Measurements from ENCODE around the gene KIF22. TPM values are rescaled to one million over a fixed set of nuclear protein-coding genes. Genes with fewer than 3 reads are reported as not detected.
A peak's percentile ranks its signal among the peaks of the same experiment; 100 is the strongest.

KIF22 gene
- polyA plus RNA-seq, 2 of the 4 experiments (the other 2 are of a cell fraction): 64.3 to 73.7 TPM

DNA sequence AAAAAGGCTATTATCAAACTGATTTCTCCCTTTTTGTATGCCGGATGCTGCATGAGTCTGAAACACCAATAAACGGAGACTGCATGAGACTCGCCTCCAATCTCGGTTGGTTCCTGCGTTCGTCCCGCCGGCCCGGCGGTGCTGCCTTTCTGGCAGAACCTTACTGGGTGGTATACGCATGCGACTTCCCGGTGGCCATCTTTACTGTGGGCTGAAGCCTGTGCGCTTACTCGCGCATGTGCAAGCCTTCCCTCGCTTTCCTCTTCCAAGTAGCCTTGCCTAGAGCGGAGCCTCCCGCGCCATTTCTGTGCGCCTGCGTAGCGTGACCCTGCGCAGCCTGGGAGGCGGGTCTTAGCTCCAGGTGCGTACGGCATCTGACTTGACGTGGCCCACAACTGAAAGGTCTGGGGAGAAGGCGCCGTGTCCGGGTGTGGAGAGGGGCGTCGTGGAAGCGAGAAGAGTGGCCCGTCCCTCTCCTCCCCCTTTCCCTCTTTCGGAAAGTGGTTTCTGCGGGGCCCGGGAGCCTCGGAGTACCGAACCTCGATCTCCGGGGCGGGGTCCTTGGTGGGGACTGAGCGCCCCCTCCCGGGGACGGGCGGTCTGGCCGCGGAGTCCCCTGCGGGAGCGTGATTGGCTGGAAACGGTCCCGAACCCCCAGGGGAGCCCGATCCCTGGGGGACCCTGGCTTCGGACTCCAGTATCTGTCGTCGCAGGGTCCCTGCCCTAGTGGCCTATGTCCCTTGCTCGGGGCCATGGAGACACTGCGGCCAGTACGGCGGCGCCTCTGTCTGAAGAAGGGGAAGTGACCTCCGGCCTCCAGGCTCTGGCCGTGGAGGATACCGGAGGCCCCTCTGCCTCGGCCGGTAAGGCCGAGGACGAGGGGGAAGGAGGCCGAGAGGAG is 25.5 kb downstream of the KIF22 start, which contains the start of gene PAGR1 (continued):
- peak; percentile 52; the same call in 1 of the 2 replicates for TF ChIP-seq HOXB5 (CRISPR knock-in tag; IDR thresholded peaks at IDR 0.05)
- TF ChIP-seq EHF (CRISPR knock-in tag; IDR thresholded peaks at IDR 0.05): no peak
- TF ChIP-seq, protein P1, sequence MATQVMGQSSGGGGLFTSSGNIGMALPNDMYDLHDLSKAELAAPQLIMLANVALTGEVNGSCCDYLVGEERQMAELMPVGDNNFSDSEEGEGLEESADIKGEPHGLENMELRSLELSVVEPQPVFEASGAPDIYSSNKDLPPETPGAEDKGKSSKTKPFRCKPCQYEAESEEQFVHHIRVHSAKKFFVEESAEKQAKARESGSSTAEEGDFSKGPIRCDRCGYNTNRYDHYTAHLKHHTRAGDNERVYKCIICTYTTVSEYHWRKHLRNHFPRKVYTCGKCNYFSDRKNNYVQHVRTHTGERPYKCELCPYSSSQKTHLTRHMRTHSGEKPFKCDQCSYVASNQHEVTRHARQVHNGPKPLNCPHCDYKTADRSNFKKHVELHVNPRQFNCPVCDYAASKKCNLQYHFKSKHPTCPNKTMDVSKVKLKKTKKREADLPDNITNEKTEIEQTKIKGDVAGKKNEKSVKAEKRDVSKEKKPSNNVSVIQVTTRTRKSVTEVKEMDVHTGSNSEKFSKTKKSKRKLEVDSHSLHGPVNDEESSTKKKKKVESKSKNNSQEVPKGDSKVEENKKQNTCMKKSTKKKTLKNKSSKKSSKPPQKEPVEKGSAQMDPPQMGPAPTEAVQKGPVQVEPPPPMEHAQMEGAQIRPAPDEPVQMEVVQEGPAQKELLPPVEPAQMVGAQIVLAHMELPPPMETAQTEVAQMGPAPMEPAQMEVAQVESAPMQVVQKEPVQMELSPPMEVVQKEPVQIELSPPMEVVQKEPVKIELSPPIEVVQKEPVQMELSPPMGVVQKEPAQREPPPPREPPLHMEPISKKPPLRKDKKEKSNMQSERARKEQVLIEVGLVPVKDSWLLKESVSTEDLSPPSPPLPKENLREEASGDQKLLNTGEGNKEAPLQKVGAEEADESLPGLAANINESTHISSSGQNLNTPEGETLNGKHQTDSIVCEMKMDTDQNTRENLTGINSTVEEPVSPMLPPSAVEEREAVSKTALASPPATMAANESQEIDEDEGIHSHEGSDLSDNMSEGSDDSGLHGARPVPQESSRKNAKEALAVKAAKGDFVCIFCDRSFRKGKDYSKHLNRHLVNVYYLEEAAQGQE (IDR thresholded peaks at IDR 0.05): no peak
- TF ChIP-seq TP53 (CRISPR knock-in tag; IDR thresholded peaks at IDR 0.05): no peak
- no peak for TF ChIP-seq SREBF2 (IDR thresholded peaks at IDR 0.05)
- TF ChIP-seq POLR2A (IDR thresholded peaks at IDR 0.05; ENCODE audit: low read length): peak; percentile 88
- no peak for TF ChIP-seq HOXB13 (CRISPR knock-in tag; IDR thresholded peaks at IDR 0.05; ENCODE audit: low read depth)
- TF ChIP-seq HEYL (CRISPR knock-in tag; IDR thresholded peaks at IDR 0.05): no peak
- TF ChIP-seq ZSCAN20 (CRISPR knock-in tag; IDR thresholded peaks at IDR 0.05): no peak
- no peak for TF ChIP-seq CHD4 (IDR thresholded peaks at IDR 0.05; ENCODE audit: borderline replicate concordance)
- no peak for TF ChIP-seq PHF8 (IDR thresholded peaks at IDR 0.05; ENCODE audit: borderline replicate concordance, low read depth)
- no peak for TF ChIP-seq CBX2 (IDR thresholded peaks at IDR 0.05; ENCODE audit: borderline replicate concordance, low read depth)
- TF ChIP-seq, protein P2, sequence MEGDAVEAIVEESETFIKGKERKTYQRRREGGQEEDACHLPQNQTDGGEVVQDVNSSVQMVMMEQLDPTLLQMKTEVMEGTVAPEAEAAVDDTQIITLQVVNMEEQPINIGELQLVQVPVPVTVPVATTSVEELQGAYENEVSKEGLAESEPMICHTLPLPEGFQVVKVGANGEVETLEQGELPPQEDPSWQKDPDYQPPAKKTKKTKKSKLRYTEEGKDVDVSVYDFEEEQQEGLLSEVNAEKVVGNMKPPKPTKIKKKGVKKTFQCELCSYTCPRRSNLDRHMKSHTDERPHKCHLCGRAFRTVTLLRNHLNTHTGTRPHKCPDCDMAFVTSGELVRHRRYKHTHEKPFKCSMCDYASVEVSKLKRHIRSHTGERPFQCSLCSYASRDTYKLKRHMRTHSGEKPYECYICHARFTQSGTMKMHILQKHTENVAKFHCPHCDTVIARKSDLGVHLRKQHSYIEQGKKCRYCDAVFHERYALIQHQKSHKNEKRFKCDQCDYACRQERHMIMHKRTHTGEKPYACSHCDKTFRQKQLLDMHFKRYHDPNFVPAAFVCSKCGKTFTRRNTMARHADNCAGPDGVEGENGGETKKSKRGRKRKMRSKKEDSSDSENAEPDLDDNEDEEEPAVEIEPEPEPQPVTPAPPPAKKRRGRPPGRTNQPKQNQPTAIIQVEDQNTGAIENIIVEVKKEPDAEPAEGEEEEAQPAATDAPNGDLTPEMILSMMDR (IDR thresholded peaks at IDR 0.05): peak; percentile 92
- TF ChIP-seq, protein P3, sequence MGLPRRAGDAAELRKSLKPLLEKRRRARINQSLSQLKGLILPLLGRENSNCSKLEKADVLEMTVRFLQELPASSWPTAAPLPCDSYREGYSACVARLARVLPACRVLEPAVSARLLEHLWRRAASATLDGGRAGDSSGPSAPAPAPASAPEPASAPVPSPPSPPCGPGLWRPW (IDR thresholded peaks at IDR 0.05): no peak
- no peak for TF ChIP-seq ZC3H11A (IDR thresholded peaks at IDR 0.05)
- TF ChIP-seq HOXA7 (CRISPR knock-in tag; IDR thresholded peaks at IDR 0.05): no peak
- no peak for TF ChIP-seq EHMT2 (IDR thresholded peaks at IDR 0.05; ENCODE audit: low read depth)
- no peak; the same call in 1 of the 2 replicates for TF ChIP-seq GATA3 (IDR thresholded peaks at IDR 0.05; ENCODE audit: borderline replicate concordance)
- no peak for TF ChIP-seq RCOR1 (IDR thresholded peaks at IDR 0.05; ENCODE audit: low read depth, low read length)
- TF ChIP-seq BHLHE40 (IDR thresholded peaks at IDR 0.05; ENCODE audit: low read depth, low read length): no peak
- TF ChIP-seq, protein P4, sequence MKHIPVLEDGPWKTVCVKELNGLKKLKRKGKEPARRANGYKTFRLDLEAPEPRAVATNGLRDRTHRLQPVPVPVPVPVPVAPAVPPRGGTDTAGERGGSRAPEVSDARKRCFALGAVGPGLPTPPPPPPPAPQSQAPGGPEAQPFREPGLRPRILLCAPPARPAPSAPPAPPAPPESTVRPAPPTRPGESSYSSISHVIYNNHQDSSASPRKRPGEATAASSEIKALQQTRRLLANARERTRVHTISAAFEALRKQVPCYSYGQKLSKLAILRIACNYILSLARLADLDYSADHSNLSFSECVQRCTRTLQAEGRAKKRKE (CRISPR knock-in tag; IDR thresholded peaks at IDR 0.05; ENCODE audit: low read depth): no peak
- TF ChIP-seq MAFK (IDR thresholded peaks at IDR 0.05; ENCODE audit: partially characterized antibody): no peak
- TF ChIP-seq NPAS2 (CRISPR knock-in tag; IDR thresholded peaks at IDR 0.05; ENCODE audit: borderline replicate concordance): no peak
- no peak for TF ChIP-seq RARB (CRISPR knock-in tag; IDR thresholded peaks at IDR 0.05)
- TF ChIP-seq KDM5A (IDR thresholded peaks at IDR 0.05): 0 out of 2 replicates have a peak, but pooled peaks have one; percentile 30
- TF ChIP-seq MYC (IDR thresholded peaks at IDR 0.05; ENCODE audit: borderline replicate concordance, low read length): peak; percentile 89
- TF ChIP-seq EP300 (IDR thresholded peaks at IDR 0.05): no peak
- TF ChIP-seq ZFP36 (IDR thresholded peaks at IDR 0.05; ENCODE audit: borderline replicate concordance, partially characterized antibody): no peak
- TF ChIP-seq RNF2 (IDR thresholded peaks at IDR 0.05; ENCODE audit: borderline replicate concordance, low read depth): no peak
- TF ChIP-seq FOSB (CRISPR knock-in tag; IDR thresholded peaks at IDR 0.05): no peak
- 0 out of 2 replicates have a peak, but pooled peaks have one; percentile 43 for TF ChIP-seq TFCP2L1 (CRISPR knock-in tag; IDR thresholded peaks at IDR 0.05)
- TF ChIP-seq, protein P5, sequence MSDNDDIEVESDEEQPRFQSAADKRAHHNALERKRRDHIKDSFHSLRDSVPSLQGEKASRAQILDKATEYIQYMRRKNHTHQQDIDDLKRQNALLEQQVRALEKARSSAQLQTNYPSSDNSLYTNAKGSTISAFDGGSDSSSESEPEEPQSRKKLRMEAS (IDR thresholded peaks at IDR 0.05): peak; percentile 93
- no peak for TF ChIP-seq CBX8 (IDR thresholded peaks at IDR 0.05)
- TF ChIP-seq, protein P6, sequence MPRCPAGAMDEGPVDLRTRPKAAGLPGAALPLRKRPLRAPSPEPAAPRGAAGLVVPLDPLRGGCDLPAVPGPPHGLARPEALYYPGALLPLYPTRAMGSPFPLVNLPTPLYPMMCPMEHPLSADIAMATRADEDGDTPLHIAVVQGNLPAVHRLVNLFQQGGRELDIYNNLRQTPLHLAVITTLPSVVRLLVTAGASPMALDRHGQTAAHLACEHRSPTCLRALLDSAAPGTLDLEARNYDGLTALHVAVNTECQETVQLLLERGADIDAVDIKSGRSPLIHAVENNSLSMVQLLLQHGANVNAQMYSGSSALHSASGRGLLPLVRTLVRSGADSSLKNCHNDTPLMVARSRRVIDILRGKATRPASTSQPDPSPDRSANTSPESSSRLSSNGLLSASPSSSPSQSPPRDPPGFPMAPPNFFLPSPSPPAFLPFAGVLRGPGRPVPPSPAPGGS (IDR thresholded peaks at IDR 0.05): 0 out of 3 replicates have a peak, but pooled peaks have one; percentile 55
